LNCaP clone FGC (cell line): ENCODE results near the gene PCBP3.

ENCODE experiments used
- DNase-seq: peaks from one replicate; pipeline ENCODE4 v3.0.0-alpha.2; 2011; ENCODE audit warnings: low read depth
- H3K4me3 ChIP-seq: 2 replicates; pipeline ENCODE4 v1.5.1; 2011; ENCODE audit warnings: mild to moderate bottlenecking, low read depth, low read length, control low read depth
- CTCF ChIP-seq: IDR thresholded peaks from 2 replicates; pipeline ENCODE4 v1.5.1; 2012; ENCODE audit warnings: mild to moderate bottlenecking; ENCODE audit not compliant: control insufficient read depth, insufficient read depth; ENCODE audit errors: extremely low read depth

The PCBP3 gene

GRCh38 chr21:45853703-45854342 lies 210.3 kb downstream of the PCBP3 start:
- no peak overlapping the region for H3K4me3 ChIP-seq
- no peak for DNase-seq
- TF ChIP-seq CTCF: no peak

- no peak for DNase-seq
- no peak overlapping the region for H3K4me3 ChIP-seq
- no peak for TF ChIP-seq CTCF
Observed at GRCh38 chr21:45854690-45855247, 211.2 kb downstream of the PCBP3 start.

- no peak for TF ChIP-seq CTCF
- DNase-seq: no peak
- H3K4me3 ChIP-seq: no peak overlapping the region
Observed at GRCh38 chr21:45855248-45855811, 211.8 kb downstream of the PCBP3 start.

- no peak for TF ChIP-seq CTCF
- DNase-seq: no peak
- no peak overlapping the region for H3K4me3 ChIP-seq
Observed at GRCh38 chr21:45856442-45856841, 212.9 kb downstream of the PCBP3 start.

GRCh38 chr21:45856906-45857305 lies 213.4 kb downstream of the PCBP3 start:
- DNase-seq: no peak
- TF ChIP-seq CTCF: no peak
- H3K4me3 ChIP-seq: no peak overlapping the region

- no peak for TF ChIP-seq CTCF
- no peak for DNase-seq
- no peak overlapping the region for H3K4me3 ChIP-seq
Observed at GRCh38 chr21:45857761-45858160, 214.2 kb downstream of the PCBP3 start.

- H3K4me3 ChIP-seq: no peak overlapping the region
- DNase-seq: no peak
- no peak for TF ChIP-seq CTCF
Observed at GRCh38 chr21:45858180-45858579, 214.7 kb downstream of the PCBP3 start.
